H1 (cell line): ENCODE data around the gene FAM81B. TPM values are rescaled to one million over a fixed set of nuclear protein-coding genes. Genes with fewer than 3 reads are reported as not detected.

Experiments
- CTCF ChIA-PET: fragments of 300-600 bp; sonication (Branson Sonifier 250); formaldehyde crosslinking; loops from one replicate; lab custom pipeline; 2021; ENCODE audit not compliant: partially characterized antibody; lab: Charles Lee
- POLR2A ChIA-PET: fragments of 300-600 bp; sonication (Branson Sonifier 250); formaldehyde crosslinking; loops from one replicate; lab custom pipeline; 2021; ENCODE audit warnings: inconsistent platforms; ENCODE audit not compliant: partially characterized antibody; lab: Charles Lee
- DNase-seq, 2 experiments: peaks; one replicate each; pipeline versions ENCODE4 v3.0.0 to v3.0.0-alpha.2; 2010 to 2022; ENCODE audit warnings: low spot score in 2 of 2, low read depth in 1 of 2, mixed read lengths in 1 of 2
- FAIRE-seq: peaks from 2 replicates; lab custom pipeline; 2011; peaks lifted over from hg19 to GRCh38; lab: Jason Lieb, UNC
- H2AFZ ChIP-seq: 2 replicates; pipeline ENCODE4 v1.8.1; 2012; ENCODE audit warnings: low read length, inconsistent platforms
- H2AK5ac ChIP-seq: 2 replicates; pipeline ENCODE4 v1.6.1; 2013; ENCODE audit warnings: low read depth, low read length
- H2BK120ac ChIP-seq: replicated peaks from 2 replicates; pipeline ENCODE3; 2013; ENCODE audit warnings: low read depth, low read length, inconsistent platforms
- H2BK12ac ChIP-seq: 2 replicates; pipeline ENCODE4 v1.6.1; 2013; ENCODE audit warnings: low read depth, low read length
- H2BK15ac ChIP-seq: 2 replicates; pipeline ENCODE4 v1.6.1; 2013; ENCODE audit warnings: low read length
- H2BK20ac ChIP-seq: 2 replicates; pipeline ENCODE4 v1.6.1; 2013; ENCODE audit warnings: low read length
- H2BK5ac ChIP-seq: 2 replicates; pipeline ENCODE4 v1.6.1; 2013; ENCODE audit warnings: low read depth, low read length
- H3K14ac ChIP-seq: 2 replicates; pipeline ENCODE4 v1.6.1; 2013; ENCODE audit warnings: inconsistent platforms; ENCODE audit not compliant: insufficient read length
- H3K18ac ChIP-seq: 2 replicates; pipeline ENCODE4 v1.6.1; 2013; ENCODE audit warnings: low read length; ENCODE audit errors: extremely low read depth
- H3K23ac ChIP-seq: 2 replicates; pipeline ENCODE4 v1.6.1; 2013; ENCODE audit warnings: inconsistent platforms; ENCODE audit not compliant: insufficient read length
- H3K23me2 ChIP-seq: 2 replicates; pipeline ENCODE4 v1.6.1; 2013; ENCODE audit warnings: low read depth, low read length
- H3K27ac ChIP-seq: 2 replicates; pipeline ENCODE4 v1.6.1; 2011; ENCODE audit warnings: low read depth, low read length, inconsistent platforms
- H3K27me3 ChIP-seq, 4 experiments: replicated peaks in 1 of 4; 1 replicate in 1 of 4; 2 replicates in 3 of 4; pipeline versions ENCODE4 v1.6.1 to v1.8.1; 2011 to 2013; ENCODE audit warnings: low read length in 3 of 4, mild to moderate bottlenecking in 3 of 4, inconsistent platforms in 2 of 4, mixed read lengths in 2 of 4, moderate library complexity in 1 of 4; ENCODE audit not compliant: control insufficient read depth in 3 of 4, insufficient read depth in 3 of 4; ENCODE audit errors: extremely low read depth in 1 of 4
- H3K36me3 ChIP-seq, 4 experiments: 2 replicates each; pipeline versions ENCODE4 v1.6.1 to v1.8.1; 2011 to 2013; ENCODE audit warnings: mild to moderate bottlenecking in 4 of 4, low read length in 3 of 4, moderate library complexity in 2 of 4, control low read depth in 1 of 4, inconsistent platforms in 1 of 4; ENCODE audit not compliant: insufficient read depth in 4 of 4, control insufficient read depth in 2 of 4
- H3K4ac ChIP-seq: replicated peaks from 2 replicates; pipeline ENCODE3; 2013; ENCODE audit warnings: low read length, low read depth, mixed read lengths, inconsistent platforms; ENCODE audit not compliant: insufficient read length
- H3K4me1 ChIP-seq, 4 experiments: replicated peaks in 1 of 4; 1 replicate in 1 of 4; 2 replicates in 3 of 4; pipeline versions ENCODE4 v1.6.1 to v1.8.1; 2011 to 2013; ENCODE audit warnings: low read length in 3 of 4, inconsistent platforms in 2 of 4, mixed read lengths in 1 of 4; ENCODE audit not compliant: insufficient read depth in 4 of 4, control insufficient read depth in 3 of 4
- H3K4me2 ChIP-seq, 2 experiments: 2 replicates each; pipeline versions ENCODE4 v1.6.1 to v1.8.1; 2011 to 2013; ENCODE audit warnings: low read depth in 2 of 2, low read length in 2 of 2, control low read depth in 1 of 2, inconsistent platforms in 1 of 2, mild to moderate bottlenecking in 1 of 2; ENCODE audit not compliant: insufficient read depth in 1 of 2
- H3K4me3 ChIP-seq, 4 experiments: fragments of 200-600, 300-600 bp in 1 of 4; sonication (generic), shearing (Covaris generic), sonication (Bioruptor Twin) in 1 of 4; 2 replicates each; pipeline versions ENCODE4 v1.5.1 to v1.8.1; 2011 to 2016; ENCODE audit warnings: low read length in 4 of 4, low read depth in 3 of 4, control low read depth in 2 of 4, inconsistent platforms in 2 of 4, mild to moderate bottlenecking in 2 of 4, mixed read lengths in 1 of 4, moderate library complexity in 1 of 4; ENCODE audit not compliant: insufficient read depth in 2 of 4; ENCODE audit errors: extremely low read depth in 1 of 4
- H3K56ac ChIP-seq: replicated peaks from 2 replicates; pipeline ENCODE3; 2013; ENCODE audit warnings: low read depth, mild to moderate bottlenecking, mixed read lengths, low read length, inconsistent platforms; ENCODE audit not compliant: insufficient read length
- H3K79me1 ChIP-seq: 2 replicates; pipeline ENCODE4 v1.6.1; 2013; ENCODE audit warnings: low read depth, low read length, control low read depth
- H3K79me2 ChIP-seq, 2 experiments: 2 replicates each; pipeline versions ENCODE4 v1.6.1 to v1.8.1; 2012 to 2013; ENCODE audit warnings: low read length in 2 of 2, mild to moderate bottlenecking in 2 of 2, inconsistent platforms in 1 of 2; ENCODE audit not compliant: insufficient read depth in 2 of 2, control insufficient read depth in 1 of 2
- H3K9ac ChIP-seq, 4 experiments: replicated peaks in 1 of 4; 1 replicate in 1 of 4; 2 replicates in 3 of 4; pipeline versions ENCODE4 v1.6.1 to v1.8.1; 2011 to 2013; ENCODE audit warnings: low read depth in 3 of 4, low read length in 3 of 4, control low read depth in 2 of 4, mild to moderate bottlenecking in 2 of 4, moderate library complexity in 2 of 4, inconsistent platforms in 1 of 4; ENCODE audit errors: extremely low read depth in 1 of 4
- H3K9me3 ChIP-seq, 2 experiments: 2 replicates each; pipeline versions ENCODE4 v1.6.1 to v1.8.1; 2012 to 2013; ENCODE audit warnings: mild to moderate bottlenecking in 2 of 2, moderate library complexity in 2 of 2, control low read depth in 1 of 2, inconsistent platforms in 1 of 2, low read depth in 1 of 2, low read length in 1 of 2, mixed read lengths in 1 of 2; ENCODE audit not compliant: insufficient read depth in 2 of 2
- H4K20me1 ChIP-seq, 2 experiments: replicated peaks in 1 of 2; 2 replicates each; pipeline versions ENCODE3 to v1.8.1; 2011 to 2013; ENCODE audit warnings: inconsistent platforms in 2 of 2, low read length in 2 of 2, mild to moderate bottlenecking in 1 of 2; ENCODE audit not compliant: insufficient read depth in 2 of 2, control insufficient read depth in 1 of 2
- H4K5ac ChIP-seq: 2 replicates; pipeline ENCODE4 v1.6.1; 2013; ENCODE audit warnings: low read length, low read depth, mixed read lengths, inconsistent platforms; ENCODE audit not compliant: insufficient read length
- H4K8ac ChIP-seq: 2 replicates; pipeline ENCODE4 v1.8.0; 2013; ENCODE audit warnings: mild to moderate bottlenecking, moderate library complexity, low read length, inconsistent platforms; ENCODE audit not compliant: insufficient read depth; ENCODE audit errors: extremely low read depth
- H4K91ac ChIP-seq: replicated peaks from 2 replicates; pipeline ENCODE3; 2013; ENCODE audit warnings: low read length, mixed read lengths, inconsistent platforms; ENCODE audit not compliant: insufficient read length
- CTBP2 ChIP-seq: IDR thresholded peaks from 2 replicates; pipeline ENCODE4 v1.7.0; 2011; ENCODE audit warnings: borderline replicate concordance, mild to moderate bottlenecking, moderate library complexity, mixed read lengths, low read length; ENCODE audit not compliant: insufficient read depth, insufficient read length
- EP300 ChIP-seq, 2 experiments: IDR thresholded peaks; 1 replicate in 1 of 2; 2 replicates in 1 of 2; pipeline ENCODE4 v1.6.1; 2011 to 2012; ENCODE audit warnings: low read depth in 2 of 2, low read length in 2 of 2, mild to moderate bottlenecking in 2 of 2, borderline replicate concordance in 1 of 2, inconsistent platforms in 1 of 2, moderate library complexity in 1 of 2
- EZH2 ChIP-seq: fragments of 200-600 bp; sonication (generic); IDR thresholded peaks from 2 replicates; pipeline ENCODE4 v1.7.1; 2012; ENCODE audit warnings: low read depth, mild to moderate bottlenecking, moderate library complexity, low read length, inconsistent platforms; ENCODE audit not compliant: severe bottlenecking
- FOSL1 ChIP-seq: IDR thresholded peaks from 2 replicates; pipeline ENCODE4 v1.6.1; 2011; ENCODE audit warnings: mild to moderate bottlenecking, low read depth, low read length, moderate library complexity; ENCODE audit not compliant: insufficient read depth
- JUND ChIP-seq: IDR thresholded peaks from 2 replicates; pipeline ENCODE4 v1.6.1; 2011; ENCODE audit warnings: mild to moderate bottlenecking, improper control_type of control experiment, low read length
- KDM4A ChIP-seq: IDR thresholded peaks from one replicate; pipeline ENCODE4 v1.7.1; 2012; ENCODE audit warnings: low read depth, mild to moderate bottlenecking, moderate library complexity, low read length, inconsistent platforms; ENCODE audit not compliant: severe bottlenecking
- NANOG ChIP-seq: IDR thresholded peaks from 2 replicates; pipeline ENCODE4 v1.6.1; 2011; ENCODE audit warnings: low read length, low read depth, mild to moderate bottlenecking, inconsistent platforms; ENCODE audit not compliant: insufficient read depth, poor library complexity, severe bottlenecking
- SAP30 ChIP-seq: fragments of 300-600 bp; sonication (generic); IDR thresholded peaks from 2 replicates; pipeline ENCODE4 v1.7.1; 2012; ENCODE audit warnings: low read length, moderate library complexity, mild to moderate bottlenecking, inconsistent platforms; ENCODE audit not compliant: insufficient read depth, insufficient replicate concordance
- SIN3A ChIP-seq, 2 experiments: IDR thresholded peaks in 1 of 2; conservative IDR thresholded peaks in 1 of 2; 2 replicates each; pipeline ENCODE4 v1.6.1; 2011 to 2012; ENCODE audit warnings: low read length in 2 of 2, improper control_type of control experiment in 1 of 2, low read depth in 1 of 2, mild to moderate bottlenecking in 1 of 2
- SP4 ChIP-seq: IDR thresholded peaks from 2 replicates; pipeline ENCODE4 v1.6.1; 2012; ENCODE audit warnings: low read length, inconsistent platforms
- YY1 ChIP-seq: IDR thresholded peaks from 2 replicates; pipeline ENCODE4 v1.6.1; 2011; ENCODE audit warnings: low read depth, mild to moderate bottlenecking, low read length
- WGBS, 2 experiments: shearing (Covaris generic) in 1 of 2; methylation state at CpG; one replicate each; pipeline versions ENCODE4 v1.1.6 to v1.1.7; 2013 to 2015; ENCODE audit warnings: low lambda C conversion rate in 2 of 2, mixed read lengths in 2 of 2, inconsistent platforms in 1 of 2, low coverage in 1 of 2, missing lambda C conversion rate in 1 of 2; ENCODE audit not compliant: insufficient replicate concordance in 2 of 2, insufficient coverage in 1 of 2, insufficient read length in 1 of 2; ENCODE audit errors: extremely low coverage in 1 of 2, missing lambda C conversion rate in 1 of 2; 5-methylcytosine and 5-hydroxymethylcytosine counted together
- polyA plus RNA-seq, 7 experiments: library from polyadenylated mRNA; depleted of rRNA in 3 of 7; stranded (reverse) in 5 of 7; unstranded in 2 of 7; fragments of >200 nt in 5 of 7; fragments of 200-250 nt in 2 of 7; gene quantifications; 1 replicate in 5 of 7; 2 replicates in 1 of 7; 4 replicates in 1 of 7; pipeline versions ENCODE4 v1.2.1 to v1.2.3, GENCODE V29; 2011 to 2013; ENCODE audit warnings: missing spikeins in 2 of 7, mixed read lengths in 2 of 7
- total RNA-seq: library from RNA; stranded (reverse); fragmentation: NEBNext Ultra II Directional; extraction: Animal tissue kit (Norgen Biotek cat#: 25700); gene quantifications from 2 replicates; pipeline ENCODE4 v1.2.1, GENCODE V29; 2021
- TF ChIP-seq, protein P1 (sequence below): IDR thresholded peaks from 2 replicates; pipeline ENCODE4 v1.6.1; 2011; ENCODE audit warnings: low read length, improper control_type of control experiment

The FAM81B gene
- total and polyA plus RNA-seq, 2 of the 8 experiments (the other 6 are each of a cell fraction or from before 2014, with no cell fraction given): not detected

DNA sequence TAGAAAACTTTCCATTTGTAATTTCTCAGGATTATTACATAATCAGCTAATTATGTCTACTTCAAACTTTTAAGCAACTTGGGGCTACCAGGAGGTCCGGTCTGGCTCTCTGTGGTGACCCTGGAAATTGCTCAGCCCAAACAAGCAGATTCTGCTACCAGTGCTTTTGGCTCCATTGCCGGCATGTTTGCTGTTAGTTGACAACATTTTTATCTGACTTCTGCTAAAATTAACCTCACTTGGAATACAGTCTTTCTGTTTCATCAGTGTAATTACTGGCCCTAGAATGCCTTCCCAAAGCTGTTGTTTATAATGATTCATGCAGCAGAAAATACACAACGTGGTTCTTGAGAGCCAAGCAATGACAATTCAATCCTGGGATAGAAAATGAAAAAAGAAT, 38.5 kb upstream of the FAM81B start:
- Histone ChIP-seq H3K23me2 (no peaks in the 10 kb centered on the region), H2BK5ac (no peak overlapping the region), H3K56ac (no peak overlapping the region), H3K36me3 (no peaks in the 10 kb centered on the region), H3K9ac (no peak overlapping the region), H3K23ac (no peak overlapping the region), H3K4ac (no peak overlapping the region), H4K5ac (no peak overlapping the region), H3K79me1 (no peaks in the 10 kb centered on the region), H3K79me2 (no peaks in the 10 kb centered on the region), H3K27ac (no peak overlapping the region), H3K9me3 (0 out of 4 replicates have a peak, but pooled peaks cover 0 to 3% of the 10 kb centered on the region in 2 experiments), H2BK12ac (no peak overlapping the region), H4K91ac (no peak overlapping the region), H2BK15ac (no peak overlapping the region), H3K27me3 (no peaks in the 10 kb centered on the region), H3K4me3 (no peak overlapping the region), H3K4me2 (no peak overlapping the region), H3K4me1 (no peaks in the 10 kb centered on the region), H2AFZ (no peak overlapping the region), H4K20me1 (no peaks in the 10 kb centered on the region), H3K14ac (no peak overlapping the region), H3K18ac (no peak overlapping the region), H2BK120ac (no peak overlapping the region), H2BK20ac (no peak overlapping the region), H2AK5ac (no peak overlapping the region), H4K8ac (no peak overlapping the region)
- CTCF ChIA-PET: no interaction called here
- 89% methylated on average over 3 of the region's 3 CpGs; no CpG with 5 or more reads in 1 of the 2 experiments for WGBS, 2 experiments
- POLR2A ChIA-PET: no interaction called here
- DNase-seq: no peak
- FAIRE-seq: no peak
- TF ChIP-seq, protein P1, sequence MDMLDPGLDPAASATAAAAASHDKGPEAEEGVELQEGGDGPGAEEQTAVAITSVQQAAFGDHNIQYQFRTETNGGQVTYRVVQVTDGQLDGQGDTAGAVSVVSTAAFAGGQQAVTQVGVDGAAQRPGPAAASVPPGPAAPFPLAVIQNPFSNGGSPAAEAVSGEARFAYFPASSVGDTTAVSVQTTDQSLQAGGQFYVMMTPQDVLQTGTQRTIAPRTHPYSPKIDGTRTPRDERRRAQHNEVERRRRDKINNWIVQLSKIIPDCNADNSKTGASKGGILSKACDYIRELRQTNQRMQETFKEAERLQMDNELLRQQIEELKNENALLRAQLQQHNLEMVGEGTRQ: no peak
- TF ChIP-seq SIN3A (conservative IDR thresholded peaks at IDR 0.05 in 1 of 2, IDR thresholded peaks at IDR 0.05 in 1 of 2; ENCODE audit: low read depth in 1 of 2, low read length in 2 of 2): no peak
- no peak for TF ChIP-seq SP4
- TF ChIP-seq EP300 (IDR thresholded peaks at IDR 0.05; ENCODE audit: borderline replicate concordance in 1 of 2, low read depth in 2 of 2, low read length in 2 of 2): no peak
- TF ChIP-seq NANOG: no peak
- no peak for TF ChIP-seq FOSL1
- TF ChIP-seq CTBP2: no peak
- TF ChIP-seq JUND: no peak
- no peak for TF ChIP-seq SAP30
- no peak for TF ChIP-seq YY1
- TF ChIP-seq EZH2: no peak
- no peak for TF ChIP-seq KDM4A
